M059J (cell line): ENCODE results near the gene EDDM13. TPM values are rescaled to one million over a fixed set of nuclear protein-coding genes. Genes with fewer than 3 reads are reported as not detected.
"Not testable (repeated sequence)": the region's sequence is repeated elsewhere in the genome, so short reads cannot be mapped to it uniquely, and the experiment has no call there.

Experiments
- DNase-seq: peaks from one replicate; pipeline ENCODE4 v3.0.0-alpha.2; 2012; ENCODE audit warnings: low read depth
- total RNA-seq: library from RNA; depleted of rRNA; stranded (reverse); fragments of >200 nt; shearing (Covaris generic); gene quantifications from 2 replicates; pipeline ENCODE4 v1.2.3, GENCODE V29; 2014; rRNA removed

EDDM13 gene
- total RNA-seq, 1 experiment from 2014 or later = not detected

GRCh38 chr19:56321254-56321988, 48.9 kb downstream of the EDDM13 start:
- no peak for DNase-seq

- no peak for DNase-seq
Measured at GRCh38 chr19:56321989-56322440, 49.5 kb downstream of the EDDM13 start.

DNA sequence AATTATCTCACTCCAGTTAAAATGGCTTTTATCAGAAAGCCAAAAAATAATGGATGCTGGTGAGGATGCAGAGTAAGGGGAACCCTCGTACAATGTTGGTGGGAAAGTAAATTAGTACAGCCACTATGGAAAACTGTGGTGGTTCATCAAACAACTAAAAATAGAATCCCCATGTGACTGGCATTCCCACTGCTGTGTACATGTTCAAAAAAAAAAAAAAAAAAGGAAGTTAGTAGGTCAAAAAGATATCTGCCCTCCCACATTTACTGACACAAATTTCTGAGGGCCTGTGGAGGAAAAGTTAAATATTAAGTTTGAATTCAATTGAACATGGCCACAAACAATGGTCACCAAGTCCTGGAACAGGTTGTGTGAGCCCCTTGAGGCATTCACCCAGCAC, 51.9 kb downstream of the EDDM13 start:
- DNase-seq = no peak

- no peak for DNase-seq
Measured at GRCh38 chr19:56332695-56333094, 60.1 kb downstream of the EDDM13 start.

- peak; percentile 51 for DNase-seq
Measured at GRCh38 chr19:56333506-56333905, 61.0 kb downstream of the EDDM13 start.

DNA sequence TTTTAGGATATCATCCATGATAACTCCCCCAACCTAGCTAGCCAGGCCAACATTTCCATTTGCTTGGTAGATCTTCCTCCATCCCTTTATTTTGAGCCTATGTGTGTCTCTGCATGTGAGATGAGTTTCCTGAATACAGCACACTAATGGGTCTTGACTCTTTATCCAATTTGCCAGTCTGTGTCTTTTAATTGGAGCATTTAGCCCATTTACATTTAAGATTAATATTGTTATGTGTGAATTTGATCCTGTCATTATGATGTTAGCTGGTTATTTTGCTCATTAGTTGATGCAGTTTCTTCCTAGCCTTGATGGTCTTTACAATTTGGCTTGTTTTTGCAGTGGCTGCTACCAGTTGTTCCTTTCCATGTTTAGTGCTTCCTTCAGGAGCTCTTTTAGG, 62.8 kb downstream of the EDDM13 start:
- not testable (repeated sequence) for DNase-seq

DNA sequence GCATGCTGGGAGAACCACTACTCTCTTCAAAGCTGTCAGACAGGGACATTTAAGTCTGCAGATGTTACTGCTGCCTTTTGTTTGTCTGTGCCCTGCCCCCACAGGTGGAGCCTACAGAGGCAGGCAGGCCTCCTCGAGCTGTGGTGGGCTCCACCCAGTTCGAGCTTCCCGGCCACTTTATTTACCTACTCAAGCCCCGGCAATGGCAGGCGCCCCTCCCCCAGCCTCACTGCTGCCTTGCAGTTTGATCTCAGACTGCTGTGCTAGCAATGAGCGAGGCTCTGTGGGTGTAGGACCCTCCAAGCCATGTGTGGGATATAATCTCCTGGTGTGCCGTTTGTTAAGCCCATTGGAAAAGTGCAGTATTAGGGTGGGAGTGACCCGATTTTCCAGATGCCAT, 64.5 kb downstream of the EDDM13 start:
- DNase-seq = not testable (repeated sequence)

DNA sequence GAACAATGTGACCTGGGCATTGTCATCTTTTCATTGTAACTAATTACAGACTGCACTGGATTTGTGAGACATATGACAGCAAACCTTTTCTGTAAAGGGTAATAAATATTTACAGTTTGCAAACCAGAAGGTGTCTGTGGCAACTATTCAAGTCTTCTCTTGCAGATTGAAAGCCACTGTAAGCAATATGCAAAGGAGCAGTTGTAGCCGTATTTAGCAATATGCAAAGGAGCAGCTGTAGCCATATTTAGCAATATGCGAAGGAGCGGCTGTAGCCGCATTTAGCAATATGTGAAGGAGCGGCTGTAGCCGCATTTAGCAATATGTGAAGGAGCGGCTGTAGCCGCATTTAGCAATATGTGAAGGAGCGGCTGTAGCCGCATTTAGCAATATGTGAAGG, 66.5 kb downstream of the EDDM13 start:
- DNase-seq = not testable (repeated sequence)

DNA sequence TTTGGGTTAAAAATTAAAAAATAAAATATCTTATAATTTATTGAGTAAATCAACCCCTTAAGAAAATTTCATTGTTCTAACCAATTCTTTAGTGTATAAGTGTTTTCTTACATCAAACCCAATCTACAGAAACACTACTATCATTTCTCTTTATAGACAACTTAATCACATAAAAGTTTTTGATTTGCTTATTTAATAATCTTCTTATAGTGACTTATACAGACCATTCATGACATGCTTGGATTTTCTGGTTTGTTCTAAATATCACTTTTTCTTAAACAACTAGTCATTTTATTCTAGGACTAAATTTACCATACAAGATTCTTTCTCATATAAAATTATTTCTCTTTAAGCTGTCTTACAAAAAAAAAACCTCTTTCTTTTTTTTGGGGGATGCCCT, 69.4 kb downstream of the EDDM13 start:
- DNase-seq = peak; percentile 7

DNA sequence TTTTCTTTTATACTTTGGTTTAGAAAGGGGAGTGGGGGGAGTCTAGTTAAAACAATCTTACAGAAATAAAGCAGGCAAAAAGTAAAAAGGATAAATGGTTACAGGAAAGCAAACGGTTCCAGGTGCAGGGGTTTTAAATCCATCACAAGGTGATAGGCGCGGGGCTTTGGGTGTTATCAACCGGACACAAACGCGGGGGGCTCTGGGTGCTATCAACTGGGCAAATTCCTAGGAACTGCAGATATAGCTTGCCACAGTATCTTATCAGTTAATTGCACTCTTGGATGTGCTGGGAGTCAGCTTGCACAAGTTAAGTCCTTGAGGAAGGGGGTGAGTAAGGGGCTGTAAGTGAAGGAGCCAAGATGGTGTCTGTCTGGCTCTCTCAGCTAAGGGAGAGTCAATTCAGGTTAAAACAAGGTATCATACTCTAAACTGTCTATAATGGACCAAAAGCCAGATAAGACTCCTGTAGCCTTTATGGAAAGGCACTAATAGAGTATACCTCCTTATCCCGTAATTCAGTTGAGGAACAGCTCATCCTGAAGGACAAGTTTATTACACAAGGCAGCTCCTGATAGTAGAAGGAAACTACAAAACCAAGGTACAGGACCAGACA, 74.7 kb downstream of the EDDM13 start:
- no peak for DNase-seq

GRCh38 chr19:56348289-56348877, 75.8 kb downstream of the EDDM13 start:
- no peak for DNase-seq

DNA sequence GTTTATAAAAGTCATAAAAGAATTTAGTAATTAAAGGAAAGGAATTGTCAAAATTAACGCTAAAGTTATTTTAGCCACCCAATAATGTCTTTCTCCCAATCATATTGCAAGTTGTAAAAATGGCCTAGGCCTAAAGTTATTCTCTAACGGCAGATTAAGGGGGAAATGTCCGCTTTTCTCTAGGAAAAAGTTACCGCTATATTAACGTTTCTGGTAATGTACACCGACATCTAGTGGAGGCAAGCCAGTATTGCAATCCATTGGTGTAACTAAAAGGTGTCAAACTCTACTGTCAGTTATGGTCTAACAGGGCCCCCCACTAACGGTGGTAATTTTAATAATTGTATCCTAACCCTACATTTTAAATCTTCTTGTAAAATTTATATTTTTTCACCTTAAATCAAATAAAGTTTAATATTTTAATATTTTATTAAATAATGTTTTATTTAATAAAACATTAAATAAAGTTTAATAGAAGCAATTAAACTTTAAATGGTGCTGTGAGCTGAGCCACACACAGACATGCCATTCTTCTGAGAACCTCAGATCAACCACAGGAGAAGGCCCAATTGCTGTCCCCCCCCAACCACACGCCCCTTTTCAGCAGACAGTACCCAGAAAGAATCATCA, 78.0 kb downstream of the EDDM13 start:
- peak; percentile 5 for DNase-seq

DNA sequence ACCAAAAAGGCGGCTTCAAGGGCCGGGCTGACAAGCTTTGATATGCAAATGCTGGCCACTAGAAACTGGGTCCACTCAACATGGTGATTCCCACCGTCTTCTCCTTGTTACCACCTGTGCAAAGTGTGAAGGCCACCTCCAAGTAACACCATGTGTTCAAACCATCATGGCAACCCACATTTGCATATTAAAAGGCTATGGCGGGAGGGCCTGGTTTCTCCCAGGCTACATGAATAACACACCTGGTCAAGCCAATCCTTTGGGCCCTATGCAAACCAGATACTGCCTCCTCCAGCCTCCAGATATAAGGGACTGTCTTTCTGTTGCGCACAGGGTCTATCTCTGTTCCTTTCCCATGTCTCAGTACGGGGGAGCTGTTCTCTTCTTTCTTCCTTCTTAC, 78.7 kb downstream of the EDDM13 start:
- DNase-seq = no peak

GRCh38 chr19:56355517-56355916, 83.0 kb downstream of the EDDM13 start:
- no peak for DNase-seq

DNA sequence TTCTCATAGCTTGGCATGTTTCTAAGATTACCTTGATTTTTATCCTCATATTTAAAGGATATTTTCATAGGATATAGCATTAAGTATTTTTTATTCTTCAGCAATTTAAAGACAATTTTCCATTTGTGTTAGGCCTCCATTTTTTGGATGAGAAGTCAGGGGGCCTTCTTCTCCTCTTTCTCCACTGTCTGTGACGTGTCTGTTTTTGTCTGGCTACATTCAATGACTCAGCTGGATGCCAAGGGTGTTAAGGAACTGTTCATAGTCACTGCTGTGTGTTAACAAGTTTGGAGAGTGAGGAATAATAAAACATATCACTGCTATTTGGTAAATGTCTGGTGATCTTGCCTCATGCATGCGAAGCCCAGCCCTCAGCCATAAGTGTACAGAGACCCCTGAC, 84.4 kb downstream of the EDDM13 start:
- no peak for DNase-seq

Other genes with a start within 250 kb of the EDDM13 start
- gene ZNF787, start 151.5 kb upstream of the EDDM13 start, total RNA-seq = 3.7 and 15.5 TPM in 2 replicates
- gene ZNF444, start 131.5 kb upstream of the EDDM13 start, total RNA-seq = 7.8 and 21.2 TPM in 2 replicates
- gene GALP, start 96.7 kb upstream of the EDDM13 start, total RNA-seq = not detected in 2 replicates
- not detected in 2 replicates for gene ZSCAN5B, start 75.0 kb upstream of the EDDM13 start, total RNA-seq
- gene ZSCAN5C, start 70.5 kb upstream of the EDDM13 start, total RNA-seq = not detected in 2 replicates
- 6.3 and 9.4 TPM in 2 replicates for gene ZSCAN5A, start 42.1 kb downstream of the EDDM13 start, total RNA-seq
- 1.4 and 1.8 TPM in 2 replicates for gene ZNF582, start 120.8 kb downstream of the EDDM13 start, total RNA-seq
- 6.1 and 7.9 TPM in 2 replicates for gene ZNF583, start 131.6 kb downstream of the EDDM13 start, total RNA-seq
- gene ZNF667, start 204.6 kb downstream of the EDDM13 start, total RNA-seq = 4.5 and 9.9 TPM in 2 replicates
- 1.5 and 1.6 TPM in 2 replicates for gene ZNF471, start 235.1 kb downstream of the EDDM13 start, total RNA-seq